SU-DHL-6 (cell line): ENCODE measurements around the gene JMJD7.

ENCODE experiments used
- CTCF ChIP-seq: fragments of 200-600 bp; sonication (generic); IDR thresholded peaks from one replicate; pipeline ENCODE4 v1.5.1; 2017; ENCODE audit warnings: antibody characterized with exemption, mild to moderate bottlenecking, low read length, moderate library complexity; ENCODE audit not compliant: insufficient read depth, poor library complexity, severe bottlenecking
- EZH2phosphoT487 ChIP-seq: fragments of 200-600 bp; sonication (generic), shearing (Covaris generic); conservative IDR thresholded peaks from 2 replicates; pipeline ENCODE4 v1.6.1; 2018; ENCODE audit warnings: mild to moderate bottlenecking, antibody characterized with exemption, low read length, moderate library complexity, mixed read lengths

GRCh38 chr15:41834096-41834495, 6.2 kb downstream of the JMJD7 start:
- TF ChIP-seq CTCF (no peak), EZH2phosphoT487 (no peak)
